ENCODE measurements around the gene LAMB4.

Gene LAMB4

DNA sequence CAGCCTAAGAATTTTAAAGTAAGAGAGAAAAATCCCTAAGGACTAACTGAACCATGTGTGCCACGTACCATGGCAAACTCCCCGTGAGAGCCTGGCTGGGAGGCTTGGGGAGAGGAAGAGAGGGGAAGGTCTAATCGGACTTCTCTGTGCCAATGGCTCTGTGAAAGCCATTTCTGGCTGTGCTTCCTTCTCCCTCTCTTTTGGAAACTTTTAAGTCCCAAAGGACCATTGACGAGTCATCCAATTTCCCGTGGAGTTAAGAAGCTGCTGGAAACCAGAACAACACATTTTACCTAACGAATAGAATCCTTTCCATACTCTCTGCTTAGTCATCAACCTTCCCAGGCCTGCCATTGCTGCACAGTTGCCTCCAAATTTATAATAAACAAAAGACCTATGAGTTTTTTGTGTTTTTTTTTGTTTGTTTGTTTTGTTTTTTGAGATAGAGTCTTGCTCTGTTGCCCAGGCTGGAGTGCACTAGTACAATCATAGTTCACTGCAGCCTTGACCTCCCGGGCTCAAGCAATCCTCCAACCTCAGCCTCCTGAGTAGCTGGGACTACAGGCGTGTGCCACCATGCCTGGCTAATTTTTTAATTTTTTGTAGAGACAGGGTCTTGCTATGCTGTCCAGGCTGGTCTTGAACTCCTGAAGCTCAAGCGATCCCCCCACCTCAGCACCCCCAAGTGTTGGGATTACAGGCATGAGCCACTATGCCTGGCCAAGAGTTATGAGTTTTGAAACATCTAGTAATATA lies 140.4 kb downstream of the LAMB4 start:
- no peak for DNase-seq

DNA sequence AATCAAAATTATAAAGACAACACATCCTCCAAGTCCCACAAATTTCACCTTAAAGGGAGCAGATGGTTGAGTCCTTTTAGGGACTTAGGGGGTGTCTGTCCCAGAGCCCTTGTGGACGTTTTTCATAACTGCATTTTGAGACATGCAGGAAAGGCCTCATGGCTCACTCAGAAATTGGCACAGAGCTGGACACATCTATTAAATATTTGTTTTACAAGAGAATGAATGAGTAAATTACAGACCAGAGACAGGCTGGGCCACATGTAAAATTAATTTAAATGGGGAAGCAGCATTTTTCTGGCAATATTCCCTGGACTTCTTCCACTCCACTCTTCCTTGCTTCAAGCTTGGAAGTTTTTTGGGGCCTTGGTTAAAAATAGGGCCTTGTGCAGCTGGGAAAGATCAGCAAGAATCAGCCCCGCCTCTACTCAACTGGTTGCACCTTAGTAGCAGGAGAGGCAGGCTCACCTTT lies 147.2 kb downstream of the LAMB4 start:
- no peak for DNase-seq

DNA sequence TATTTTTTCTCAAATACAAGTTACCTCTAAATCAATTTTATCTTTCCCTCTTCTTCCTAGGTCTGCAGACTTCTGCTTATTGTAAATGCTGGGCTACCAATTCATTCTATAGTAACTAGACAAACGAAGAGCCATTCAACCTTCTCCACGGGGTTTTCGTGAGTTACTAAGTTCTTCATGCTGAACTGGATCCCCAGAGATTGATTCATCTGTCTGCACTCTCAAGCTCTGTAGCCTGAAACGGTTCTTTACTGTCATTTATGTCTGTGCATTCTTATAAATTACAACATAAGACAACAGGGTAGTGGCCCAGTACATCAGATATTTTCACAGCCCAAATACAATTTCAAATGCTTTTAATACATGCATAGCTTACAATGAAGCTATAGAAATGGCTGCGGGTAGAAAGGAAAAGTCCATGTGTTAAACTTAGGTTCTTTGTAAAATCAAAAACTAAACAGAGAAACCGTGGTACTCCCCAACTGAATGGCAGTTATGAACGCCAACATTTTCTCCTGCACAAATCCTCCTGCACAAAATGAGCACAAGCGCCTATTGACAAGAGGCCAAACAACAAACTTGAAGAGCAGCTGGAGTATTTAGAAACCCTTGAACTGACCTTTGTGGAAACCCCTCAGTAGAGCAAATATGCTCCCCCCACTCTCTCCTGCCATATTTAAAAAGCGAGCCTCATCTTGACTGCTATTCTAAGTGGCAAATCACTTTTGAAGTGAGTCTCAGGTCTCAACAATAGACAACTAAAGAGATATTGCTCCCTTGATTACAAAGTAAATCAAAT lies 147.9 kb downstream of the LAMB4 start:
- no peak for DNase-seq

DNA sequence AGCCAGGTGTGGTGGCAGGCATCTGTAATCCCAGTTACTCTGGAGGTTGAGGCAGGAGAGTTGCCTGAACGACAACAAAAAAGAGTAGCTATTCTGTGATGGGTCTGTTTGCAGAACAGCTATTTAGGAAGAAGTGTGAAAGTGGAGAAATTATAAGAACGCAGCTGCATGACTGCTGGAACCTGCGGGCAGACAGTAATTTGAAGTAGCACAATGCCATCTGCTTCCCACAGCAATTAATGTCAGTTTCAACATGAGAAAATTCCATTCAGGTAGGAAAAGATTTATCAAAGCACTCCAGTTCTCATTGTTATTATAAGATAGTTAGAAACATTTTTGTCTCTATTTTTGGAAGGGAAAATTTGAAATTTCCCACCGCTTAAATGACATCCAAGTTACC lies 148.7 kb downstream of the LAMB4 start:
- DNase-seq = no peak

DNA sequence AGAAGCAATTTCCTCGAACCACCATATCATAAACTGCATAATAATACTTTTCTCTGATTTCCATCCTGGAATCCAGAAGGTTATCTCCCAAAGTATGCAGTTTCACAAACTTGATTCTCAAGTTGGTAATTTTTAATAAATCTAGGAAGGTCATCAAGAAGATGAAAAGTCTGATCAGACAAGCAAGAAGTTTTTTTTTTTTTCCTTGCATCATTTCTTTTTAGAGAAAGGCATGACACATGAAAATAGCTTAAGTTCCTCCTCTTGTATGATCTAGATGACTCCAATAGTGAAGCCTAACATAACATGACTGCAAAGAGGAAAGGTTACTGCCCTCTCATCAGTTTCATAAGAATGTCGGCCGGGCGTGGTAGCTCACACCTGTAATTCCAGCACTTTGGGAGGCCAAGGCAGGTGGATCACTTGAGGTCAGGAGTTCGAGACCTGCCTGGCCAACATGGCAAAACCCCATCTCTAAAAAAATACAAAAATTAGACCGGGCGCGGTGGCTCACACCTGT lies 149.4 kb downstream of the LAMB4 start:
- no peak for DNase-seq

DNA sequence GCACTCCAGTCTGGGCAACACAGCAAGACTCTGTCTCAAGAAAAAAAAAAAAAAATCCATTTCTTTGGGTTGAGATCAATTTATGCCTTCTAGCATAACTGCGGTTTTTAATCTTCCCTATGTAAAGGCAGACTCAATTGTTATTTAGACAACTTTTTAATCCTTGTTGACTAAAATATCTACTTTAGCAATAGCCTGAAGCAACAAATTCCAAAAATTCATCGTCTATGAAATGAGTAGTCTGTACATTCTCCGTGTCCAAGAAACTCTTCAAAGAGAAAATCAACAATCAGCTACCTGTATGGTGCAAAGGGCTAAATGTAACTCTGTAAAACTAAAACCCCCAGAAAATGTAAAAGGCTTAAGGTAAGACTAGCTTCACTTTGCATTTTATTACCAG lies 150.0 kb downstream of the LAMB4 start:
- no peak for DNase-seq

DNA sequence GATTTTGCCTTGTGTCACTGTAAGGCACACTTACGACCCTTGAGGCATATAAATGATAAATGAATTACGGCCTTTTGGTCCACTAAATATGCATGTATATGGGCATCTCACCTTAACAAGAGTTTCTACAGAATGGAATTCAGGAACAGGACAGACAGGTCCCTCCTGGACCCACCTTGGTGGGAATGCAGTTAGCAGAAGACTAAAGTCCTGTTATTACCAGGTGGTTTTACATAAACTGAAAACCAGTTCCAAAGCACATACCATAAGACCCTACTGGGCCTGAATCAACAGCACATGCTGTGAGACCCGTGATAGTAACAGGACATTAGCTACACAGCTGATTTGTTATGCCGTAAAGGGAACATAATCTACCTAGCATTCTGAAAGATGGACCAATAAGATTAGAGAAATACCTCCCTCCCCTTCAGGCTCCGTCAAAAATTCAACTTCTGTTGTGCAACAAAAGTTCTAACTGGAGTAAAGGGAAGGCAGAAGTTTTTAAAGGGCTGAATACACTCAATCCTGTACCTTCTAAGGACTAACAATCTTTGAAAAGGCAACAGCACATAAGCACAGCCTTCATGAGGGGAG lies 151.2 kb downstream of the LAMB4 start:
- no peak for DNase-seq

DNA sequence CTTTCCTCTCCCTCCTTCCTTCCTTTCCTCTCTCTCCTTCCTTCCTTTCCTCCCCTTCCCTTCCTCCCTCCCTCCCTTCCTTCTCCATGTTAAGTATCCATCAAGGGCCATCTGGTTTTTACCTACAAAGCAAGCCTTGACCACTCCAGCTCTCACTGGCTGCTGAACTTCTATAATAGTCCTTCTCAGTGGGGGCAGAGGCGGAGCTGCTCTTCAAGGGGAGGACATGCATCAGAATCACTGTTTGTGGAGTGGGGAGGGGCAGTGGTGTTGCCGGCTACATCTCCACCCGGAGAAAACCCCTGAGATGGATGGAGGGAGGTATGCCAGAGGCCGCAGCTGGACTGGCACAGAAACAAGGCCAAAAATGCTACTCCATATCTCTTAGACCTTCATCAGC lies 153.1 kb downstream of the LAMB4 start:
- no peak for DNase-seq

DNA sequence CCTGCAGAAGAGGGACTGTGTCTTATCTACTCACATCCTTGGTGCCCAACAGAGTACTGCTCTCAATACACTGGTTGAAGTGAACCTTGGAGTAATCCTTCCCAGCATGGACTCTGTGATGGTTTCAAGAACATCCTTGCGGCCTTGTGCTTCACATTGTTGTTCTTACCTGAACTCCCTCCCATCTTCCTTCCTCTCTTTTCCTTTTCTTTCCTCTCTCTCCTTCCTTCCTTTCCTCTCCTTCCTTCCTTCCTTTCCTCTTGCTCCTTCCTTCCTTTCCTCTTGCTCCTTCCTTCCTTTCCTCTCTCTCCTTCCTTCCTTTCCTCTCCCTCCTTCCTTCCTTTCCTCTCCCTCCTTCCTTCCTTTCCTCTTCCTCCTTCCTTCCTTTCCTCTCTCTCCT lies 153.5 kb downstream of the LAMB4 start:
- DNase-seq = no peak

DNA sequence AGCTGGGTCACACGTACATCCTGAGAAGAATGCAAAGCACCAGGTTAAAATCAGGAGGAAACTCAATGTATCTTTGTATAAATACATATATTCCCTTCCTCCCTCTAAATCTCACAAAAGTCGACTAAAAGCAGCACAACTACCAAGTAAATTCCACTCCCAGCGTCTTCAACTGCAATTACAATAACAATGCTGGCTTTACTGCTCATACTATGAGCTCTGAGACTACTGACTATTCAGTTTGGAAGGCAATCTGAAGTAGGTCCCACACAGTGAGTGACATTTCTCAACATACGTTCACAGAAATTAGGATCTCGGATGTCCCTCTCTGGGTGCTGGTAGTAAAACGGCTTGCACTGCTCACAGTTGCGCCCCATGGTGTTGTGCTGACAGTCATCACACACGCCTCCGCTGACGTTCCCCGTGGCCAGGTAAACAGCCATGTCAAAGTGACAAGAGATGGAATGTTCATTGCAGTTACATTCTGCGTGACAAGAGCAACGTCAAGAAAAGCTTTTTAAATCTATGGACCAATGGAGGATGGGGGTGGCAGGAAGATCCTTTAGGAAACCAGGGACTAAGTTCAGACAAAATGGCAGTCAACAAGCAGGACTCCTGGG lies 154.7 kb downstream of the LAMB4 start:
- no peak for DNase-seq

DNA sequence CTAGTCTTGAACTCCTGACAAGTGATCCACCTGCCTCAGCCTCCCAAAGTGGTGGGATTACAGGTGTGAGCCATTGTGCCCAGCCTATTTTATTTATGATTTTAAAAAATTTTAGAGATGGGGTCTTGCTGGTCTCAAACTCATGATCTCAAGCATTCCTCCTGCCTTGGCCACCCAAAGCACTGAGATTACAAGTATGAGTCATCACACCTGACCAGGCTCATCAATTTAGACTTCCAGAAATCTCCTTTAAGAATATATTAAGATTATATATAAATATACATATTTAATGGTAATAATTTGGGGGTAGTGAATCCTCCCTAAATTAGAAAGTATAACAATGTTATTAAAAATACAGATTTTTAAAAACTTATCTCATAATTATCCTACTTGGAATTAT lies 156.3 kb downstream of the LAMB4 start:
- no peak for DNase-seq

Measured in CD4-positive, alpha-beta T cell treated with Interleukin-4 for 1 hour (primary cell).